ENCODE data around the gene ZNF862.

The ZNF862 gene

DNA sequence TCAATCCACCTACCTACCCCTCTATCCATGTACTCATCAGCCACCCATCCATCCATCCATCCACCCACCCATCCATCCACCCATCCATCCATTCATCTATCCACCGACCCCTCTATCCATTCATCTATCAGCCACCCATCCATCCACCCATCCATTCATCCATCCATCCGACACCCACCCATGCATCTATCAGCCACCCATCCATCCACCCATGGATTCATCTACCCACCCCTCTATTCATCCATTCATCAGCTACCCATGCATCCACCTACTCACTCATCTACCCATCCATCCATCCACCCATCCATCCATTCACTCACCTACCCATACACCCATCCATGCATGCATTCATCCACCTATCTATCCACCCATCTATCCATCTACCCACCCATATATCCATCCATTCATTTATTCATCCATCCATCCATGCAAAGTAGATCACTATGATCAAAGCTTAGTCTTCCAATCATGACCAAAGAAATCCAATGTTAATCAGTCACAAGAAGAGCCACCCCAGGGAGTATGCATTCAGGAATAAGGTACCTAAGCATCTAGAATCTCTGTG, 37.1 kb upstream of the ZNF862 start:
- WGBS (ENCODE audit: insufficient coverage): 92% methylated on average over 2 of the region's 2 CpGs
- no peaks in the 10 kb centered on the region for H3K36me3 ChIP-seq (ENCODE audit: control insufficient read depth in 4 of 4, insufficient read depth in 4 of 4, low read length in 3 of 4)
- no peaks in the 10 kb centered on the region for H3K27me3 ChIP-seq (replicated peaks in 2 of 5; ENCODE audit: control insufficient read depth in 4 of 5, insufficient read depth in 5 of 5, low read length in 4 of 5)
- peaks cover 0 to 6% (median 0%) of the 10 kb centered on the region in 4 experiments for H3K4me1 ChIP-seq (ENCODE audit: control extremely low read depth in 1 of 4, control insufficient read depth in 4 of 4, insufficient read depth in 4 of 4, low read length in 3 of 4)
- no peak for DNase-seq
- H3K27ac ChIP-seq (ENCODE audit: insufficient read depth in 1 of 2, low read depth in 1 of 2, low read length in 2 of 2, poor library complexity in 1 of 2, severe bottlenecking in 2 of 2): no peak overlapping the region
- no peaks in the 10 kb centered on the region for H3K9me3 ChIP-seq (ENCODE audit: control extremely low read depth in 1 of 5, control insufficient read depth in 4 of 5, insufficient read depth in 2 of 5, low read depth in 1 of 5, low read length in 4 of 5)
- POLR2A ChIA-PET: interaction anchor here (0.5 kb wide), 1 partner anchor 12 kb away, joined by 3 read pairs; no protein-coding TSS in a partner anchor
- H3K4me3 ChIP-seq (ENCODE audit: control insufficient read depth in 1 of 7, extremely low read depth in 1 of 7, insufficient read depth in 4 of 7, low read depth in 2 of 7, low read length in 6 of 7): no peak overlapping the region
- CTCF ChIA-PET: interaction anchor here (1.3 to 1.8 kb wide), 5 partner anchors 8 to 131 kb away, joined by 3 to 5 read pairs (median 4); no protein-coding TSS in a partner anchor

DNA sequence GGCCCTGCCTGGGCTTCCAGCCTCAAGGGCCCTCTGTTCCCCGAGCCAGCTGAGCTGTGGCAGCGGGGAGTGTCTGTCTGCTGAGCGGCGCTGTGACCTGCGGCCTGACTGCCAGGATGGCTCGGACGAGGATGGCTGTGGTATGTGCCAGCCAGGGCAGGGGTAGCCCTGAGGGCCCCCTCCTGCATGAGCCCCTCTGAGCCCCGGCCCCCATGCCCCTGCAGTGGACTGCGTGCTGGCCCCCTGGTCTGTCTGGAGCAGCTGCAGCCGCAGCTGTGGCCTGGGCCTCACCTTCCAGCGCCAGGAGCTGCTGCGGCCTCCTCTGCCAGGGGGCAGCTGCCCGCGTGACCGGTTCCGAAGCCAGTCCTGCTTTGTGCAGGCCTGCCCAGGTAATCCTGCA, 36.4 kb upstream of the ZNF862 start:
- ChIA-PET POLR2A (no interaction called here), CTCF (no interaction called here)
- H3K9me3 ChIP-seq (ENCODE audit: control extremely low read depth in 1 of 5, control insufficient read depth in 4 of 5, insufficient read depth in 2 of 5, low read depth in 1 of 5, low read length in 4 of 5): no peaks in the 10 kb centered on the region
- no peak overlapping the region for H3K4me3 ChIP-seq (ENCODE audit: control insufficient read depth in 1 of 7, extremely low read depth in 1 of 7, insufficient read depth in 4 of 7, low read depth in 2 of 7, low read length in 6 of 7)
- 100% methylated on average over 14 of the region's 16 CpGs for WGBS (ENCODE audit: insufficient coverage)
- no peaks in the 10 kb centered on the region for H3K36me3 ChIP-seq (ENCODE audit: control insufficient read depth in 4 of 4, insufficient read depth in 4 of 4, low read length in 3 of 4)
- peaks cover 0 to 6% (median 0%) of the 10 kb centered on the region in 4 experiments for H3K4me1 ChIP-seq (ENCODE audit: control extremely low read depth in 1 of 4, control insufficient read depth in 4 of 4, insufficient read depth in 4 of 4, low read length in 3 of 4)
- no peak overlapping the region for H3K27ac ChIP-seq (ENCODE audit: insufficient read depth in 1 of 2, low read depth in 1 of 2, low read length in 2 of 2, poor library complexity in 1 of 2, severe bottlenecking in 2 of 2)
- no peak for DNase-seq
- no peaks in the 10 kb centered on the region for H3K27me3 ChIP-seq (replicated peaks in 2 of 5; ENCODE audit: control insufficient read depth in 4 of 5, insufficient read depth in 5 of 5, low read length in 4 of 5)

DNA sequence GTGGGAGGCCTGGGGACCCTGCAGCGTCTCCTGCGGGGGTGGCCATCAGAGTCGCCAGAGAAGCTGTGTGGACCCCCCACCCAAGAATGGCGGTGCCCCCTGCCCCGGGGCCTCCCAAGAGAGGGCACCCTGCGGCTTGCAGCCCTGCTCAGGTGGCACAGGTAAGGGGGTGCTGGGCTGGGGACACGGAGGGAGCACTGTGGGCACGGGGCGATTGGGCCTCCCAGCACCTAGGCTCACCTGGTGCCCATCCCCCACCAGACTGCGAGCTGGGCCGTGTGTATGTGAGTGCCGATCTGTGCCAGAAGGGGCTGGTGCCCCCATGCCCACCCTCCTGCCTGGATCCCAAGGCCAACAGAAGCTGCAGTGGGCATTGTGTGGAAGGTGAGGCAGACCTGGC, 35.2 kb upstream of the ZNF862 start:
- no peaks in the 10 kb centered on the region for H3K27me3 ChIP-seq (replicated peaks in 2 of 5; ENCODE audit: control insufficient read depth in 4 of 5, insufficient read depth in 5 of 5, low read length in 4 of 5)
- H3K27ac ChIP-seq (ENCODE audit: insufficient read depth in 1 of 2, low read depth in 1 of 2, low read length in 2 of 2, poor library complexity in 1 of 2, severe bottlenecking in 2 of 2): no peak overlapping the region
- 98% methylated on average over 12 of the region's 12 CpGs for WGBS (ENCODE audit: insufficient coverage)
- H3K4me1 ChIP-seq (ENCODE audit: control extremely low read depth in 1 of 4, control insufficient read depth in 4 of 4, insufficient read depth in 4 of 4, low read length in 3 of 4): peaks cover 0 to 6% (median 0%) of the 10 kb centered on the region in 4 experiments
- no peak overlapping the region for H3K4me3 ChIP-seq (ENCODE audit: control insufficient read depth in 1 of 7, extremely low read depth in 1 of 7, insufficient read depth in 4 of 7, low read depth in 2 of 7, low read length in 6 of 7)
- ChIA-PET POLR2A (no interaction called here), CTCF (interaction anchor here (1.3 kb wide), 1 partner anchor 139 kb away, joined by 3 read pairs; no protein-coding TSS in a partner anchor)
- no peaks in the 10 kb centered on the region for H3K9me3 ChIP-seq (ENCODE audit: control extremely low read depth in 1 of 5, control insufficient read depth in 4 of 5, insufficient read depth in 2 of 5, low read depth in 1 of 5, low read length in 4 of 5)
- no peak for DNase-seq
- H3K36me3 ChIP-seq (ENCODE audit: control insufficient read depth in 4 of 4, insufficient read depth in 4 of 4, low read length in 3 of 4): no peaks in the 10 kb centered on the region

DNA sequence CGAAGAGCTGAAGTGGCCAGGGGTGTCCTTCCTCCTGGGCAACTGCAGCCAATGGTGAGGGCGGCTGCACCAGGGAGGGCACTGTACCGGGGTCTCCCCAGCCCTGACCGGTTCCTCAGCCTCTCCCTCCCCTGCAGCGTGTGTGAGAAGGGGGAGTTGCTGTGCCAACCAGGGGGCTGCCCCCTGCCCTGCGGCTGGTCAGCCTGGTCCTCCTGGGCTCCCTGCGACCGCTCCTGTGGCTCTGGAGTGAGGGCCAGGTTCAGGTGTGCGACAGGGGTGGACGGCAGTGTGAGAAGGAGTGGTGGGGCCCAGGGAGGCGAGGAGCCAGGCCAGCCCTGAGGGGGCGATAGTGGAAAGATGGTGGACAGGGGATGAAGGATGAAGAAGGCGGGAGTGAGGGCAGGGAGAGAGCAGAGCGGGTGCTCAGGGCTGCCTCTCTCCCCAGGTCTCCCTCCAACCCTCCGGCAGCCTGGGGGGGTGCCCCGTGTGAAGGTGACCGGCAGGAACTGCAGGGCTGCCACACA, 34.6 kb upstream of the ZNF862 start:
- no peak overlapping the region for H3K4me3 ChIP-seq (ENCODE audit: control insufficient read depth in 1 of 7, extremely low read depth in 1 of 7, insufficient read depth in 4 of 7, low read depth in 2 of 7, low read length in 6 of 7)
- CTCF ChIA-PET: no interaction called here
- WGBS (ENCODE audit: insufficient coverage): 98% methylated on average over 13 of the region's 17 CpGs
- H3K9me3 ChIP-seq (ENCODE audit: control extremely low read depth in 1 of 5, control insufficient read depth in 4 of 5, insufficient read depth in 2 of 5, low read depth in 1 of 5, low read length in 4 of 5): no peaks in the 10 kb centered on the region
- POLR2A ChIA-PET: no interaction called here
- H3K4me1 ChIP-seq (ENCODE audit: control extremely low read depth in 1 of 4, control insufficient read depth in 4 of 4, insufficient read depth in 4 of 4, low read length in 3 of 4): peaks cover 0 to under 1% (median 0%) of the 10 kb centered on the region in 4 experiments
- H3K27me3 ChIP-seq (replicated peaks in 2 of 5; ENCODE audit: control insufficient read depth in 4 of 5, insufficient read depth in 5 of 5, low read length in 4 of 5): no peaks in the 10 kb centered on the region
- no peak for DNase-seq
- H3K27ac ChIP-seq (ENCODE audit: insufficient read depth in 1 of 2, low read depth in 1 of 2, low read length in 2 of 2, poor library complexity in 1 of 2, severe bottlenecking in 2 of 2): no peak overlapping the region
- H3K36me3 ChIP-seq (ENCODE audit: control insufficient read depth in 4 of 4, insufficient read depth in 4 of 4, low read length in 3 of 4): no peaks in the 10 kb centered on the region

DNA sequence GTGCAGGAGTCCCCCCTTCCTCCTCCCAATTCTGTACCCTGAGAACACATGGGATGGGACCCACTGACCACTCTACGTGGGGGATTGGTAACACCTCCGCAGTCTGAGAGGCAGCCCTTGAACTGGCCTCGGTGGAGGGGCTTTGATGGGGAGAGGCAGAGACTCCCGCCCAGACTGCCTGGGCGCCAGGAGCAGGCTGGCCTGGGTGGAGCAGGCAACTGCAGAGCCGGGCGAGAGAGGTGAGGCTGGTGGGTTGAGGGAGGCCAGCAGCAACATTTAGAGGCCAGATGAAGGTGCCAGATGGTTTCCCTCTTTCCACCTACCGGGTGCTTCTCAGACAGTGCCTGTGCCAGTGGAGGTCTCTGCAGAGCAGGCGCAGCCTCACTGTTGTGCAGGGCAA, 34.1 kb upstream of the ZNF862 start:
- 98% methylated on average over 6 of the region's 9 CpGs for WGBS (ENCODE audit: insufficient coverage)
- no peaks in the 10 kb centered on the region for H3K9me3 ChIP-seq (ENCODE audit: control extremely low read depth in 1 of 5, control insufficient read depth in 4 of 5, insufficient read depth in 2 of 5, low read depth in 1 of 5, low read length in 4 of 5)
- H3K4me3 ChIP-seq (ENCODE audit: control insufficient read depth in 1 of 7, extremely low read depth in 1 of 7, insufficient read depth in 4 of 7, low read depth in 2 of 7, low read length in 6 of 7): no peak overlapping the region
- DNase-seq: no peak
- H3K36me3 ChIP-seq (ENCODE audit: control insufficient read depth in 4 of 4, insufficient read depth in 4 of 4, low read length in 3 of 4): no peaks in the 10 kb centered on the region
- no peak overlapping the region for H3K27ac ChIP-seq (ENCODE audit: insufficient read depth in 1 of 2, low read depth in 1 of 2, low read length in 2 of 2, poor library complexity in 1 of 2, severe bottlenecking in 2 of 2)
- no peaks in the 10 kb centered on the region for H3K27me3 ChIP-seq (replicated peaks in 2 of 5; ENCODE audit: control insufficient read depth in 4 of 5, insufficient read depth in 5 of 5, low read length in 4 of 5)
- ChIA-PET POLR2A (no interaction called here), CTCF (no interaction called here)
- H3K4me1 ChIP-seq (ENCODE audit: control extremely low read depth in 1 of 4, control insufficient read depth in 4 of 4, insufficient read depth in 4 of 4, low read length in 3 of 4): no peaks in the 10 kb centered on the region

DNA sequence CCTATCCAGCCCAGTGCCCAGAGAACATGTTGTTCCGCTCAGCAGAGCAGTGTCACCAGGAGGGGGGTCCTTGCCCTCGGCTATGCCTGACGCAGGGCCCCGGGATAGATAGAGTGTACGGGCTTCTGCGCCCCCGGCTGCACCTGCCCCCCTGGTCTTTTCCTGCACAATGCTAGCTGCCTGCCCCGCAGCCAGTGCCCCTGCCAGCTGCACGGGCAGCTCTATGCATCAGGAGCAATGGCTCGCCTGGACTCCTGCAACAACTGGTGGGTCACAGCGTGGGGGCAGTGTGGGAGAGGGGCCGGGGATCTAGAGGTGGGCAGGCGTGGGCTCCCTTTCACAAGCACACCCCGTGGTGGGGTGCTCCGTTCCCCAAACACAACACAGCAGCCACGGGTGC, 31.4 kb upstream of the ZNF862 start:
- ChIA-PET POLR2A (no interaction called here), CTCF (interaction anchor here (0.8 to 5.5 kb wide), 10 partner anchors 10 to 144 kb away, joined by 3 to 39 read pairs (median 4); partner anchors contain the start of gene ZNF862)
- Histone ChIP-seq H3K4me3 (ENCODE audit: control insufficient read depth in 1 of 7, extremely low read depth in 1 of 7, insufficient read depth in 4 of 7, low read depth in 2 of 7, low read length in 6 of 7) (no peak overlapping the region), H3K9me3 (ENCODE audit: control extremely low read depth in 1 of 5, control insufficient read depth in 4 of 5, insufficient read depth in 2 of 5, low read depth in 1 of 5, low read length in 4 of 5) (no peaks in the 10 kb centered on the region), H3K27ac (ENCODE audit: insufficient read depth in 1 of 2, low read depth in 1 of 2, low read length in 2 of 2, poor library complexity in 1 of 2, severe bottlenecking in 2 of 2) (no peak overlapping the region), H3K36me3 (ENCODE audit: control insufficient read depth in 4 of 4, insufficient read depth in 4 of 4, low read length in 3 of 4) (no peaks in the 10 kb centered on the region), H3K27me3 (replicated peaks in 2 of 5; ENCODE audit: control insufficient read depth in 4 of 5, insufficient read depth in 5 of 5, low read length in 4 of 5) (no peaks in the 10 kb centered on the region), H3K4me1 (ENCODE audit: control extremely low read depth in 1 of 4, control insufficient read depth in 4 of 4, insufficient read depth in 4 of 4, low read length in 3 of 4) (no peaks in the 10 kb centered on the region)
- WGBS (ENCODE audit: insufficient coverage): 94% methylated on average over 10 of the region's 16 CpGs
- DNase-seq: no peak

DNA sequence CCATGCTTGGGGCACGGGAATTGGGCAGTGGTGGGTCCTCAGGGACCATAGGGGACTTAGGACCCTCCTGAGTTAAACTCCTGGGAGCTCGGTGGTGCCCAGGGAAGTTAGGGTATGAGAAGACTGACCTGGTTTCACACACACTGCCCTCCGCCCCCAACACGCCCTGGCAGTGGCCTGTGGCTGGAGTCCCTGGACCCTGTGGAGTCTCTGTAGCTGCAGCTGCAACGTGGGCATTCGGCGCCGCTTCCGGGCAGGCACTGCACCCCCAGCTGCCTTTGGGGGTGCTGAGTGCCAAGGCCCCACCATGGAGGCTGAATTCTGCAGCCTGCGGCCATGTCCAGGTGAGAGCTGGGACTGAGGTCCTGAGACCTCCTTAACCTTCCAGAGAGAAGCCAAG, 29.9 kb upstream of the ZNF862 start:
- POLR2A ChIA-PET: no interaction called here
- Histone ChIP-seq H3K27me3 (replicated peaks in 2 of 5; ENCODE audit: control insufficient read depth in 4 of 5, insufficient read depth in 5 of 5, low read length in 4 of 5) (no peaks in the 10 kb centered on the region), H3K9me3 (ENCODE audit: control extremely low read depth in 1 of 5, control insufficient read depth in 4 of 5, insufficient read depth in 2 of 5, low read depth in 1 of 5, low read length in 4 of 5) (no peaks in the 10 kb centered on the region), H3K36me3 (ENCODE audit: control insufficient read depth in 4 of 4, insufficient read depth in 4 of 4, low read length in 3 of 4) (no peaks in the 10 kb centered on the region), H3K4me3 (ENCODE audit: control insufficient read depth in 1 of 7, extremely low read depth in 1 of 7, insufficient read depth in 4 of 7, low read depth in 2 of 7, low read length in 6 of 7) (no peak overlapping the region), H3K4me1 (ENCODE audit: control extremely low read depth in 1 of 4, control insufficient read depth in 4 of 4, insufficient read depth in 4 of 4, low read length in 3 of 4) (no peaks in the 10 kb centered on the region), H3K27ac (ENCODE audit: insufficient read depth in 1 of 2, low read depth in 1 of 2, low read length in 2 of 2, poor library complexity in 1 of 2, severe bottlenecking in 2 of 2) (no peak overlapping the region)
- CTCF ChIA-PET: interaction anchor here (1.1 to 5.5 kb wide), 7 partner anchors 10 to 74 kb away, joined by 3 to 39 read pairs (median 4); no protein-coding TSS in a partner anchor
- WGBS (ENCODE audit: insufficient coverage): 96% methylated on average over 10 of the region's 10 CpGs
- DNase-seq: no peak
